Measurements from ENCODE around the gene CNIH3.

Gene CNIH3

DNA sequence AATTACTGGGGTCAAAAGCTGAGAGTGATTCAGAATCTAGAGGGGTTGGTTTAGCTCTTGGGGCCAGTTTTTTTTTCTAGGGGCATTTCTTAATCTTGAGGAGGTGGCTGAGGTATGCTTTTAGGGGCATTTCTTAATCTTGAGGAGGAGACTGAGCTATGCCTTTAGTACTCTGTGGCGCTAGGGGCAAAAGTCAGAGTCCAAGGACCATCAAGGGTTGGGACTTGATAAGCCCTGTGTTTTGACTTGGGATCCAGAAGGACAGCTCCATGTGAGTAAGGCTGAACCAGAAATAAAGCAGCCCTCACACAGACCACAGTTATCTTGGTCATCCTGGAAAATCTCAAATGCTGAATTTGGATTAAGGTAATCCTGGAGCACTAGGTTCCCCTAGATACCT, 3.9 kb upstream of the CNIH3 start:
- TF ChIP-seq, protein P1, sequence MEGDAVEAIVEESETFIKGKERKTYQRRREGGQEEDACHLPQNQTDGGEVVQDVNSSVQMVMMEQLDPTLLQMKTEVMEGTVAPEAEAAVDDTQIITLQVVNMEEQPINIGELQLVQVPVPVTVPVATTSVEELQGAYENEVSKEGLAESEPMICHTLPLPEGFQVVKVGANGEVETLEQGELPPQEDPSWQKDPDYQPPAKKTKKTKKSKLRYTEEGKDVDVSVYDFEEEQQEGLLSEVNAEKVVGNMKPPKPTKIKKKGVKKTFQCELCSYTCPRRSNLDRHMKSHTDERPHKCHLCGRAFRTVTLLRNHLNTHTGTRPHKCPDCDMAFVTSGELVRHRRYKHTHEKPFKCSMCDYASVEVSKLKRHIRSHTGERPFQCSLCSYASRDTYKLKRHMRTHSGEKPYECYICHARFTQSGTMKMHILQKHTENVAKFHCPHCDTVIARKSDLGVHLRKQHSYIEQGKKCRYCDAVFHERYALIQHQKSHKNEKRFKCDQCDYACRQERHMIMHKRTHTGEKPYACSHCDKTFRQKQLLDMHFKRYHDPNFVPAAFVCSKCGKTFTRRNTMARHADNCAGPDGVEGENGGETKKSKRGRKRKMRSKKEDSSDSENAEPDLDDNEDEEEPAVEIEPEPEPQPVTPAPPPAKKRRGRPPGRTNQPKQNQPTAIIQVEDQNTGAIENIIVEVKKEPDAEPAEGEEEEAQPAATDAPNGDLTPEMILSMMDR (IDR thresholded peaks at IDR 0.05), result no peak
- Histone ChIP-seq H3K4me2 (ENCODE audit: low read length) (no peak overlapping the region), H3K79me2 (no peaks in the 10 kb centered on the region), H3K27ac (no peak overlapping the region), H3K9me3 (ENCODE audit: control insufficient read depth, low read length) (no peaks in the 10 kb centered on the region), H3K4me3 (ENCODE audit: low read depth, low read length) (no peak overlapping the region), H3K4me1 (no peaks in the 10 kb centered on the region), H3K36me3 (ENCODE audit: control insufficient read depth, insufficient read depth, low read length) (no peaks in the 10 kb centered on the region), H2AFZ (no peak overlapping the region), H3K27me3 (ENCODE audit: control insufficient read depth, insufficient read depth, low read length) (no peaks in the 10 kb centered on the region), H3K9ac (no peak overlapping the region)

DNA sequence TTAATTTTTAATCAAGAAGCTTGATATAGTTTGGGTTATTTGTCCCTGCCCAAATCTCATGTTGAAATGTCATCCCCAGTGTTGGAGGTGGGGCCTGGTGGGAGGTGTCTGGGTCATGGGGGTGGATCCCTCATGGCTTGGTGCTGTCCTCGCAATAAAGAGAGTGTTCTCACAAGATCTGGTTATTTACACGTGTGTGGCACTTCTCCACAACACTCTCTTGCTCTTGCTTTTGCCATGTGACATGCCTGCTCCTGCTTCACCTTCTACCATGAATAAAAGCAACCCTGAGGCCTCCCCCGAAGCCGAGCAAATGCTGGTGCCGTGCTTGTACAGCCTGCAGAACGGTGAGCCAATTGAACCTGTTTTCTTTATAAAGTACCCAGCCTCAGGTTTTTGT, 2.6 kb upstream of the CNIH3 start:
- Histone ChIP-seq H2AFZ (no peak overlapping the region), H3K79me2 (no peaks in the 10 kb centered on the region), H3K4me3 (ENCODE audit: low read depth, low read length) (no peak overlapping the region), H3K4me2 (ENCODE audit: low read length) (no peak overlapping the region), H3K27me3 (ENCODE audit: control insufficient read depth, insufficient read depth, low read length) (no peaks in the 10 kb centered on the region), H3K36me3 (ENCODE audit: control insufficient read depth, insufficient read depth, low read length) (no peaks in the 10 kb centered on the region), H3K9ac (no peak overlapping the region), H3K27ac (no peak overlapping the region), H3K4me1 (no peaks in the 10 kb centered on the region), H3K9me3 (ENCODE audit: control insufficient read depth, low read length) (no peaks in the 10 kb centered on the region)
- TF ChIP-seq, protein P1 (IDR thresholded peaks at IDR 0.05), result no peak

DNA sequence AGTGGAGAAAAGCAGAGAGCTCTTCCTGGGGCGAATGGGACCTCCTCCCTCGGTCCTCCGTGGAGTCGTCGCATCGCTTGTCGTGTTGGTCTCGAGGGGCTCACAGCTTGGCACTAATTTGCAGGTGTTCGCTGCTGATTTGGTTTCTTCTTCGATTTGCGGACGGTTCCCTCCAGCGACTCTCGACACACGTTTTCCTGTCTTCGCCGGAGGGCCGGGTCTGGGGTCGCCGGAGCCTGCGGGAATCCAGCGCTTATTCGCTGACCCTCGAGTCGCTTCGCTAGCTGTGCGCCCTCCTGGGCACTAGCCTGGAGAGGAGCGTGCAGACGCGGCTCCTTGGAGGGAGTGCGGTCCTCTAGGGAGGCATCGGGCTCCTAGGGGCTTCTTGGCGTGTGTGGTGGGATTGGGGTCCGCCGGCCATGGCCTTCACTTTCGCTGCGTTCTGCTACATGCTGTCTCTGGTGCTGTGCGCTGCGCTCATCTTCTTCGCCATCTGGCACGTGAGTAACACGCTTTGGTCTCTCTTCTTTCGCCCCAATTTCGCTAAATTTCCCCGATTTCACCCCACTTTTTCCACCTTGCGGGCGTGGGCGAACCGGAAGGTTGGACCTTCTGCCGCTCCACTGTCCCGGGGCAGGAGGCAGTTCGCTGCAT, 766 bp downstream of the CNIH3 start:
- no peak overlapping the region for H3K9ac ChIP-seq
- H3K9me3 ChIP-seq (ENCODE audit: control insufficient read depth, low read length), result no peaks in the 10 kb centered on the region
- TF ChIP-seq, protein P1 (IDR thresholded peaks at IDR 0.05), result no peak
- peak overlapping the region; percentile 52 for H3K4me3 ChIP-seq (ENCODE audit: low read depth, low read length)
- peak overlapping the region; percentile 73 for H3K4me2 ChIP-seq (ENCODE audit: low read length)
- H3K27me3 ChIP-seq (ENCODE audit: control insufficient read depth, insufficient read depth, low read length), result no peaks in the 10 kb centered on the region
- no peak overlapping the region for H3K27ac ChIP-seq
- H3K79me2 ChIP-seq, result no peaks in the 10 kb centered on the region
- H2AFZ ChIP-seq, result no peak overlapping the region
- no peaks in the 10 kb centered on the region for H3K4me1 ChIP-seq
- H3K36me3 ChIP-seq (ENCODE audit: control insufficient read depth, insufficient read depth, low read length), result no peaks in the 10 kb centered on the region

DNA sequence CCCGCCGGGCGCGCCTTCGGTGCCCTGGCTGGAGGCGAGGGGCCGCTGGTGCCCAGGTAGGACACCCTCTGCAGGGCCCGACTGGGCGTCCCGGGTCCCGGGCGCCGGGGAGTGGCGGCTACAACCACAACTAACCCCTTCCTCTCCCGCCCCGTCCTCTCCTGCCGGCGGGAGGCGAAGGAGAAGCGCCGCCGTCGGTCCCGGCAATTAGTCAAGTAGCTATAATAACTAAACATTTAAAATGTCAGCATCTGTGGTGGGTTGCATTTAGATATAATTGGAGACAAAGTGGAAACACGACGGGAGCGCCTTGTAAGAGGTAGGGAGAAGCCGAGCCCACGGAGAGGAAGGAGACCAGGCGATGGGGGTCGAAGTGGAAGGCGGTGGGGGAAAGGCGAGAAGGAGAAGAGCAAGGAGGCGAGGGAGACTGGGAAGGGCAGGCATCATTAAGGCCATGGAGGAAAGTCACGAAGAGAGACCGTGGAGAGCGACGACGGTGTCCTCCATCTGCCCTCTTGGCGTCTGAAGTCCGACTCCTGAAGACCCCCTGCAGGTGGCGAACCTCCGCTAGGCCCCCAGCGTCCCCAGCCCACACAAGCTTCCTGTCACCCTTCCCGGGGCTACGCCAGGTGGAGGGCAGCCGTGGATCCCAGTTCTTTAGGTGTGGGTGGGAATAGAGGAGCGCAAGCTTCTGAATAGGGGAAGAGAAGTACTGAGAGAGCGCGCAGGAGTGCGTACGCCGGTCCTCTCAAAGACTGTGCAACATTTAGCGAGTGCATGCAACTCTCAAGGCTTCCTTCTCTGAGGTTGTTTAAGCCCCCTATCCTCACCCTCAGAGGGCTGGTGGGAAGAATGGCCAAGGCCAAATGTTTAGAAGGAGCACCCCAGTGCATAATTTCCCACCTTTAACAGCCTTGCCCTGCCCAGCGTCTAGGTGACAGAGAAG, 1.6 kb downstream of the CNIH3 start:
- TF ChIP-seq, protein P1 (IDR thresholded peaks at IDR 0.05), result no peak
- H3K79me2 ChIP-seq, result no peaks in the 10 kb centered on the region
- no peak overlapping the region for H2AFZ ChIP-seq
- no peaks in the 10 kb centered on the region for H3K9me3 ChIP-seq (ENCODE audit: control insufficient read depth, low read length)
- no peaks in the 10 kb centered on the region for H3K27me3 ChIP-seq (ENCODE audit: control insufficient read depth, insufficient read depth, low read length)
- no peak overlapping the region for H3K4me2 ChIP-seq (ENCODE audit: low read length)
- H3K9ac ChIP-seq, result no peak overlapping the region
- H3K4me1 ChIP-seq, result no peaks in the 10 kb centered on the region
- no peak overlapping the region for H3K27ac ChIP-seq
- H3K4me3 ChIP-seq (ENCODE audit: low read depth, low read length), result no peak overlapping the region
- H3K36me3 ChIP-seq (ENCODE audit: control insufficient read depth, insufficient read depth, low read length), result no peaks in the 10 kb centered on the region

All from parathyroid adenoma (tissue), 2 donors.